MM.1S (cell line): ENCODE measurements around the gene HADH.

Experiments used
- CTCF ChIP-seq: fragments of 300-600 bp; sonication (generic); IDR thresholded peaks from 2 replicates; pipeline ENCODE4 v1.5.1; 2016; ENCODE audit warnings: antibody characterized with exemption, low read length, mixed read lengths
- EZH2 ChIP-seq: fragments of 300-600 bp; sonication (generic); optimal IDR thresholded peaks from 2 replicates; pipeline ENCODE3; 2017; ENCODE audit warnings: low read depth, mild to moderate bottlenecking, antibody characterized with exemption, low read length, mixed read lengths
- EZH2phosphoT487 ChIP-seq: fragments of 300-600 bp; sonication (generic); IDR thresholded peaks from 2 replicates; pipeline ENCODE4 v1.6.1; 2018; ENCODE audit warnings: antibody characterized with exemption, low read length

DNA sequence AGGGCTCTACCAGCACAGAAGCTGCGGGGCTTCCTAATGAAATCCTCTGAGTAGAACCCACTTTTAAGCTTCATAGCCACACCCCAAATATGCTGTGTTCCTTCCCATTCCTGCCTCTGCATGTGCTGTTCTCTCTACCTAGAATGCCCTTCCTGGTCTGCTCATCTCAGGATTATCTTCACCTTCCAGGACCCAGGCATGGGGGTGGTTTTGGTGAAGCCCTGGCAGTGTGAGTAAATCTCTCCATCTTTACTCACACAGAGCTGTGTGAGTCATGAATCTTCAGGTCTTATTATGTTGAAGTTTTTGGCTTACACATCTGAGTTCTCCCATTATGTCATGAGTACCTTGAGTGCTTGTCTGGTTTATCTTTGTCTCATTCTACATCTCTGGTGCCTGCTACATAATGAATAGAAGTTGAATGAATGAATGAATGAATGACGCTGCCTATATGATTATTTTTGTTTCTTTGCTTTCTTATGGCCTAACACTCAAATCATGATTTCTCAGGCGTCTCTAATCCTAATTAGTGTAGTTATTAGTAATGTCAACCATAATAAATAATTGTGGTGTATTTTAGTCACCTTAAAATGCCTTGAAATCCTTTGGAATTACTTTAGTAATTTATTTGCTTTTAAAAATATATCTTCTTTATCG, 41.9 kb downstream of the HADH start:
- TF ChIP-seq EZH2, result no peak
- no peak for TF ChIP-seq CTCF
- no peak for TF ChIP-seq EZH2phosphoT487
